ENCODE data around the gene ATP1A3.

- TF ChIP-seq GATA2 (IDR thresholded peaks at IDR 0.05; ENCODE audit: low read depth, low read length) (no peak), GATA3 (IDR thresholded peaks at IDR 0.05; ENCODE audit: low read depth, low read length) (no peak)
These were observed 73.0 kb downstream of the ATP1A3 start for GRCh38 chr19:41920882-41921576.

All from SH-SY5Y (cell line).